CD4-positive, alpha-beta T cell treated with Interleukin-1 beta for 1 hour (primary cell): Measurements from ENCODE around the gene TRMT1L.
"Not testable (repeated sequence)": the region's sequence is repeated elsewhere in the genome, so short reads cannot be mapped to it uniquely, and the experiment has no call there.

ENCODE experiments used
- DNase-seq, 2 donors: peaks; one replicate each; pipeline ENCODE4 v3.0.0-alpha.2; 2020 to 2022

TRMT1L gene, protein sequence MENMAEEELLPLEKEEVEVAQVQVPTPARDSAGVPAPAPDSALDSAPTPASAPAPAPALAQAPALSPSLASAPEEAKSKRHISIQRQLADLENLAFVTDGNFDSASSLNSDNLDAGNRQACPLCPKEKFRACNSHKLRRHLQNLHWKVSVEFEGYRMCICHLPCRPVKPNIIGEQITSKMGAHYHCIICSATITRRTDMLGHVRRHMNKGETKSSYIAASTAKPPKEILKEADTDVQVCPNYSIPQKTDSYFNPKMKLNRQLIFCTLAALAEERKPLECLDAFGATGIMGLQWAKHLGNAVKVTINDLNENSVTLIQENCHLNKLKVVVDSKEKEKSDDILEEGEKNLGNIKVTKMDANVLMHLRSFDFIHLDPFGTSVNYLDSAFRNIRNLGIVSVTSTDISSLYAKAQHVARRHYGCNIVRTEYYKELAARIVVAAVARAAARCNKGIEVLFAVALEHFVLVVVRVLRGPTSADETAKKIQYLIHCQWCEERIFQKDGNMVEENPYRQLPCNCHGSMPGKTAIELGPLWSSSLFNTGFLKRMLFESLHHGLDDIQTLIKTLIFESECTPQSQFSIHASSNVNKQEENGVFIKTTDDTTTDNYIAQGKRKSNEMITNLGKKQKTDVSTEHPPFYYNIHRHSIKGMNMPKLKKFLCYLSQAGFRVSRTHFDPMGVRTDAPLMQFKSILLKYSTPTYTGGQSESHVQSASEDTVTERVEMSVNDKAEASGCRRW

GRCh38 chr1:185156854-185157598, at the start of gene TRMT1L, which contains the start of gene SWT1:
Gene TRMT1L (minus strand): TSS chr1:185156953. CDS start chr1:185156712, 241 bp downstream.
Gene SWT1 (plus strand): TSS chr1:185157167. CDS start chr1:185160842, 3,675 bp downstream.
- DNase-seq, result peak; percentile 99

DNA sequence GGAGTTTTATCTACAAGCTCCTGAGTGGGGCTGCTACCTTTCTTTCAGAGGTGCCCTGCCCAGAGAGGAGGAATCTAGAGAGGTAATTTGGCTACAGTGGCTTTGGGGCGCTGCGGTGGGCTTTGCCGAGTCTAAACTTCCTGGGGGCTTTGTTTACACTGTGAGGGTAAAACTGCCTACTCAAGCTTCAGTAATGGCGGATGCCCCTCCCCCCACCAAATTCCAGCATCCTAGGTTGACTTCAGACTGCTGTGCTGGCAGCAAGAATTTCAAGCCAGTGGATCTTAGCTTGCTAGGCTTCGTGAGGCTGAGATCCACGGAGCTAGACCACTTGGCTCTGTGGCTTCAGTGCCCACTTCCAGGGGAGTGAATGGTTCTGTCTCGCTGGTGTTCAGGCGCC, 44.1 kb upstream of the TRMT1L start:
- DNase-seq, result no peak

DNA sequence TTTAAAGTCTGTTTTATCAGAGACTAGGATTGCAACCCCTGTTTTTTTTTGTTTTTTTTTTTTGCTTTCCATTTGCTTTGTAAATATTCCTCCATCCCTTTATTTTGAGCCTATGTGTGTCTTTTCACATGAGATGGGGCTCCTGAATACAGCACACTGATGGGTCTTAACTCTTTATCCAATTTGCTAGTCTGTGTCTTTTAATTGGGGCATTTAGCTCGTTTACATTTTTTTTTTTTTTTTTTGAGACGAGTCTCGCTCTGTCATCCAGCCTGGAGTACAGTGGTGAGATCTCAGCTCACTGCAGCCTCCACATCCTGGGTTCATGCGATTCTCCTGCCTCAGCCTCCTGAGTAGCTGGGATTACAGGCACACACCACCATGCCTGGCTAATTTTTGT, 42.0 kb upstream of the TRMT1L start:
- not testable (repeated sequence) for DNase-seq

DNA sequence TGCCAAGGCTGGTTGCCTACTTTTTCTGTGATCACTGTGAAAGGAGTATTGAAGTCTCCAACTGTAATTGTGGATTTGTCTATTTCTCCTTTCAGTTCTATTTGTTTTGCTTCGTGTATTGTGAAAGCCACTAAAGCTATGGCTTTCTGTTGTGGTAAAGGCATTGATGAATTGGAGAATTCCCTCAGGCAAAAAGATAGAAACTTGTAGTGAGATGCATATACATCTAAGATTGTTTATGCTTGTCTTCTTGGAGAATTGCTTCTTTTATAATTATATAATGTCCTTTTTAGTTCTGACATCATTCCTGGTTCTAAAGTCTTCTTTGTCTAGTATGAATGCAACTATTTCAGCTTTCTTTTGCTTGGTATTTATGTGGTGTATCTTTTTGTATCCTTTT, 37.0 kb upstream of the TRMT1L start:
- no peak for DNase-seq

DNA sequence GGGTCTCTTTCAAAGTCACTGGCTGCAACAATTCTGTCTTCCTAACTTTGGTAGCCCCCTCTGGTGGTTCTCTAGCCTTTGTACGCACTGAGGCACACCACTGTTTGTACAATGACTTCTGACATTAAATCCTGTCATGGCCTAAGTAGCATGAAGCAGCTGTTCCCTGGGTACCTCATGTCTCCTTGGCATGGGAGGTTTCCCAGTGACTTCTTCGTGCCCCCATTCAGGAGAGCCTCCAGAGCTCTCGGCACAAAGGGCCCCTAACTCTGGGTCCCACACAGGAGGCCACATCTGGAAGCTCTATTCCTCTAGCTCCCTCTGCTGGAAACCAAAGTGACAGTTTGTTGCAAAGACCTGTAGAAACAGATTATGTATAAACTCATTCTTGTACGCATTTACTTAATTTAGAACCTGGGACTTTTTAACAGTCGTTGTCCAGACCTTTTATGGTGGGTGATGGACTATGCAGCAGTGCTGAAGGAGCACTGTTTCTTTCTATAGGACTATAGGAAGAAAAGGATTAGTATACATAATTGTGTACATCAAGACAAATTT, 13.6 kb upstream of the TRMT1L start:
- DNase-seq, result peak; percentile 34 to 61

DNA sequence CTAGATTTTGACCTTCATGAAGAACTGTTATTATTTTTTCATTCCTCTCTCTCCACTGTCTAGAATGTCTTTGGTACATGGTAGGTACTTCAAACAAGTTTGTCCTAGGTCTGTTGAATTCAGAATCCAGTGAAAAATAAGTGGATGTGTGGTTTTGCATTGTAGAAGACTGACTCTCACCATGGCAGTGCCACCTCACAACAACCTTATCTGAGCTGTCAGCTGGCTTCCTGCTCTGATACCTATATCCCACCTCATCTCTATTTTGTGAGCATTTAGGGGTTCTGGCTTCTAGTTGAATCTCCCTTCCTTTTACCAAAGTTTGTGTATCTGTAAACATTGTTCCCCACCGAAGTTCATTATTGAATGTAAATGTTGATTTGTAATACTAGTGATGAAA, 9.4 kb upstream of the TRMT1L start:
- DNase-seq, result no peak

DNA sequence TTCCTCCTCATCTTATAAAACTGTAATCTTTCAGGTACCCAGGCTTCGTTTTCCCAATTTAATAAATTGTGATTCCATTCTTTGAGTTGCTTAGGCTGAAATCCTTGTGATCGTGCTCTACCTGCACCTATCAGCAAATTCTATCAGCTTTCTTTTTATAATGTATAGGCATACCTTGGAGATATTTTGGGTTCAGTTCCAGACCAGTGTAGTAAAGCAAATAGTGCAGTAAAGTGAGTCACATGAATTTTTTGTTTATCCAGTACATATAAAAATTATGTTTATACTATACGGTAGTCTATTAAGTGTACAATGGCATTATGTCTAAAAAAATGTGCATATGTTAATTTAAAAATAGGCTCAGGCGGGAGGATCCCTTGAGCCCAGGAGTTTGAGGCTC, 5.7 kb upstream of the TRMT1L start:
- no peak for DNase-seq

- DNase-seq, result no peak
Observed at GRCh38 chr1:185159966-185160365, 3.2 kb upstream of the TRMT1L start.

DNA sequence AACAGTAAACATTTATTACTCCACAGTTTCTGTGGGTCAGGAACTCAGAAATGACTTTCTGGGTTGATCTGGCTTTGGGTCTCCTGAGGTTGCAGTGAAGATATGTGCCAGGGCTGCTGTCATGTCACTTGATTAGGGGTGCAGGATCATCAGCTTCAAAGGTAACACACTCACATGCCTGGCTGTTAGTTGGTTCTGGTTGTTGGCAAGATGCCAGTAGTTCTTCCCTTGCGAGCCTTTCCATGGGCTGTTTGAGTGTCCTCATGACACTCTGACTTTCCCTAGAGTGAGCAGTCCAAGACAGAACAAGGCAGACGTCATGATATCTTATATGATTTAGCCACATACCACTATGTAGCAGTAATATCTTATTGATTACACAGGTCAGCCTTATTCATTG, 2.0 kb upstream of the TRMT1L start:
- no peak for DNase-seq

GRCh38 chr1:185157599-185158412, 1.1 kb upstream of the TRMT1L start:
- DNase-seq, result peak in 1 of 2 donors; percentile 9

DNA sequence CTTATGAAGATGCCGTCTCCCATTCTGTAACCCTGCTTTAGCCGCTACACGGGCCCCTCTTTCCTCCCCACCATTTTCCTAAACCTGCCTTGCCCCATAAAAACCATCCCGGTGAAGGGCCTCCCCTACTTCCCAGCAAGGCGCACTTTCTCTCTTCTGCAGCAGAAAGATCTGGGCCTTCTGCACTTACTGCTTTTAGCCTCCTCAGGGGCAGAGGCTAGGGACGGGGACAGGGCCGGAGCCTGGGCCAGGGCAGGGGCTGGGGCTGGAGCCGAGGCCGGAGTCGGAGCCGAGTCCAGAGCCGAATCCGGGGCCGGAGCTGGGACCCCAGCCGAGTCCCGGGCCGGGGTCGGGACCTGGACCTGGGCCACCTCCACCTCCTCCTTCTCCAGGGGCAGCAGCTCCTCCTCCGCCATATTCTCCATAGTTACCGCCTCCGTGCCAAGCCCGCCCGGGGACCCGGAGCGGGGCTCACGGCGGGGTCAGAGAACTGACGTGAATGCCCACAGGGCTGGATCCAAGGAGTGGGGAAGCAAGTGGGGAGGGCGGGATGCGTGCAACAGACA, 382 bp downstream of the TRMT1L start:
- DNase-seq, result no peak

DNA sequence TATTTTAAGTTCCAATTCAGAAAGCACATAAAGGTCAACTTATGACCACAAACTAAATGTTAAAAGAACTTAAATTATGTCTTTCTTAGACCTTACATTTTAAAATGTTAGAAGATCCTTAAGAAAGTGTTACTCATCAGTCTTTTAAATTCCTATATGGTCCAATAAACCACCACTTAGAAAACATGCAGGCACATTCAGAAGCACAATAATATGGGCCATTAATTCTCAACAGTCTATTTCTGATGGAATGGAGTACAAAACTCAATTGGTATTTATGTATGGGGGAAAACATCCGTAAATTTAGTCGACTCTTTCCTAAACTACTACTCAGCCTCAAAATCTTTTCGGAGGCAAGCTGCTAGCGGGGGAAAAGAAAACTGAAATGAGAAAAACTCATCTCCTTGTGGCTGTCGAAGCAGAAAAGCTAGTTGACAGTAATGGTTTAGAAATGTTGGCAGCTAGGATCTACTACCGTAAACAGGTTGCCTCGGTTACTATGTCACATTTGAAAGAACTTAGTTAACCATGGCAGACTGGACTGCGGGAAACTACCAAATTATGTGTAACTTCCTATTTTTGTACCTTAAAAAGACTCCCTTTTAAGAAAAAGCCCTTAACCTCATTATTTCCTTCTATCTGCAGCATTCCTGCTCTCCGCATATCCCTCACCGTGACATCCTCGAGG, 1.0 kb downstream of the TRMT1L start:
- DNase-seq, result peak; percentile 39 to 48

GRCh38 chr1:185154912-185155513, 1.7 kb downstream of the TRMT1L start:
- DNase-seq, result no peak

GRCh38 chr1:185152187-185152767, 4.5 kb downstream of the TRMT1L start:
- no peak for DNase-seq

- no peak for DNase-seq
Observed at GRCh38 chr1:185151215-185151614, 5.5 kb downstream of the TRMT1L start.

- DNase-seq, result no peak
Observed at GRCh38 chr1:185144233-185144632, 12.5 kb downstream of the TRMT1L start.

GRCh38 chr1:185139246-185139645, 17.5 kb downstream of the TRMT1L start:
- no peak for DNase-seq

GRCh38 chr1:185137896-185138545, 18.7 kb downstream of the TRMT1L start:
- DNase-seq, result no peak

DNA sequence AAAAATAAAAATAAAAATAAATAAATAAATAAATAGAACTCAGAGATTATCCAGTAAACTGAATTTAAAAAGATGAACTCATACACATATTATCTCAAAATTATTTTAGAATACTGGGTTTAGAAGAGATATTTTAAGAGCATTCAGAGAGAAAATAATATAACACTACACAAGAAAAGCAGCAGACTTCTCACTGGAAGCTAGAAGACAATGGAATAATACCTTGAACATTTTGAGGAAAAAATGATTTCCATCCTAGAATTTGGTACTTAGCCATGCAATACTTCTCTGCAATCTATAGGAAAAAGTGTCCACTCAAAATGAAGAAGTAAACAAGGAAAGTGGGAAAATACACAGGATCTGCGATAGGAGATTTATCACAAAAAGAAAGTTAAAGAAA, 24.2 kb downstream of the TRMT1L start:
- no peak for DNase-seq

- DNase-seq, result no peak
Observed at GRCh38 chr1:185129708-185130107, 27.0 kb downstream of the TRMT1L start.
